Right lobe of liver (tissue), 6 donors: Measurements from ENCODE around the gene IGDCC3. TPM values are rescaled to one million over a fixed set of nuclear protein-coding genes. Genes with fewer than 3 reads are reported as not detected.
"Not testable (repeated sequence)": the region's sequence is repeated elsewhere in the genome, so short reads cannot be mapped to it uniquely, and the experiment has no call there.

Source experiments
- ATAC-seq, 4 donors: fragments of 200-7000 bp; cut with Tn5 transposase; one replicate each; pipeline ENCODE4 v1.9.1; 2020; ENCODE audit warnings: mild to moderate bottlenecking in 4 of 4, moderate library complexity in 4 of 4
- DNase-seq, 3 donors: peaks; one replicate each; pipeline ENCODE4 v3.0.0-alpha.2; 2020
- H3K27ac ChIP-seq, 3 donors: fragments of 200-600 bp; one replicate each; pipeline ENCODE4 v1.8.0; 2022
- H3K27me3 ChIP-seq, 2 donors: fragments of 200-600 bp; one replicate each; pipeline ENCODE4 v1.8.0; 2022
- H3K36me3 ChIP-seq, 4 donors: fragments of 200-600 bp; sonication (generic) in 1 of 4; one replicate each; pipeline versions ENCODE4 v1.5.1 to v1.8.0; 2017 to 2022; ENCODE audit warnings: control low read depth in 1 of 4
- H3K4me1 ChIP-seq, 4 donors: fragments of 200-600 bp; sonication (generic) in 1 of 4; one replicate each; pipeline versions ENCODE4 v1.5.1 to v1.8.0; 2017 to 2022; ENCODE audit warnings: control low read depth in 1 of 4
- H3K4me3 ChIP-seq, 3 donors: fragments of 200-600 bp; one replicate each; pipeline ENCODE4 v1.8.0; 2022
- H3K9me3 ChIP-seq, 4 donors: fragments of 200-600 bp; sonication (generic) in 1 of 4; one replicate each; pipeline versions ENCODE4 v1.5.1 to v1.8.0; 2017 to 2022; ENCODE audit warnings: control low read depth in 1 of 4
- CTCF ChIP-seq, 4 donors: fragments of 200-600 bp in 3 of 4; fragments of 450-650 bp in 1 of 4; IDR thresholded peaks; one replicate each; pipeline versions ENCODE4 v1.5.1 to v1.8.0; 2016 to 2022; ENCODE audit warnings: antibody characterized with exemption in 4 of 4, mild to moderate bottlenecking in 2 of 4
- POLR2A ChIP-seq: fragments of 450-650 bp; IDR thresholded peaks from one replicate; pipeline ENCODE4 v1.6.1; 2017; ENCODE audit warnings: antibody characterized with exemption, mild to moderate bottlenecking
- WGBS: methylation state at CpG from one replicate; pipeline ENCODE4 v1.1.6; 2018; ENCODE audit warnings: low coverage, low lambda C conversion rate; ENCODE audit not compliant: insufficient coverage; ENCODE audit errors: missing lambda C conversion rate; 5-methylcytosine and 5-hydroxymethylcytosine counted together
- intact Hi-C, 2 donors: fragments of 100-400 bp; cut with DNase I; formaldehyde crosslinking; loops; one replicate each; pipeline versions ENCODE4 v1.11.2 to v1.14.1; 2022
- total RNA-seq, 6 experiments: library from RNA; depleted of rRNA in 2 of 6; stranded (reverse); fragments of >200 nt in 2 of 6; fragmentation: NEBNext Ultra II Directional in 3 of 6; extraction: Animal tissue kit (Norgen Biotek cat#: 25700) in 3 of 6; gene quantifications; one replicate each; pipeline versions ENCODE4 v1.1.0 to v1.2.4, GENCODE V29; 2016 to 2023
- donor health status: DM: no; HTN: yes; CAD: no.
- donor health status: DM: no; HTN: no; CAD: no.
- donor health status: DM: no; HTN: no; CAD: no.
- donor health status: DM: no; HTN: yes; CAD: no.
- donor health status: DM: no; HTN: yes; CAD: no.

The IGDCC3 gene
- total RNA-seq, 6 experiments from 2014 or later, result not detected

- no peak for TF ChIP-seq CTCF (IDR thresholded peaks at IDR 0.05)
- TF ChIP-seq POLR2A, result no peak
- ATAC-seq, result peak in 1 of 4 donors; percentile 25
- WGBS, result 0% methylated on average over 1 of the region's 85 CpGs
- H3K27me3 ChIP-seq, result peaks cover 0 to 6% of the 10 kb centered on the region in 2 donors
- H3K36me3 ChIP-seq, result no peaks in the 10 kb centered on the region
- intact Hi-C loops, result no loop called here
- H3K4me3 ChIP-seq, result peak overlapping the region in 2 of 3 donors; percentile 9 to 32
- H3K9me3 ChIP-seq, result no peaks in the 10 kb centered on the region
- peaks cover 0 to 5% (median 0%) of the 10 kb centered on the region in 4 donors for H3K4me1 ChIP-seq
- no peak overlapping the region for H3K27ac ChIP-seq
- no peak for DNase-seq
Measured at GRCh38 chr15:65355173-65355987, 22.4 kb downstream of the IGDCC3 start.

- Histone ChIP-seq H3K27me3 (peaks cover 0 to 6% of the 10 kb centered on the region in 2 donors), H3K9me3 (no peaks in the 10 kb centered on the region), H3K4me3 (no peak overlapping the region), H3K27ac (no peak overlapping the region), H3K36me3 (no peaks in the 10 kb centered on the region), H3K4me1 (peaks cover 0 to 5% (median 0%) of the 10 kb centered on the region in 4 donors)
- peak in 1 of 3 donors; percentile 38 for DNase-seq
- TF ChIP-seq POLR2A (no peak), CTCF (IDR thresholded peaks at IDR 0.05) (no peak)
- intact Hi-C loops, result no loop called here
- 95% methylated on average over 3 of the region's 10 CpGs for WGBS
- ATAC-seq, result no peak
Measured at GRCh38 chr15:65354835-65355172, 23.0 kb downstream of the IGDCC3 start.

- DNase-seq, H3K4me3 ChIP-seq, H3K4me1 ChIP-seq, H3K27me3 ChIP-seq, intact Hi-C loops, H3K9me3 ChIP-seq, H3K27ac ChIP-seq, ATAC-seq, H3K36me3 ChIP-seq: not testable (repeated sequence)
- 40% methylated on average over 1 of the region's 1 CpG for WGBS
Measured at GRCh38 chr15:65351972-65352371, 25.8 kb downstream of the IGDCC3 start.

GRCh38 chr15:65349338-65349737, 28.5 kb downstream of the IGDCC3 start:
- H3K27ac ChIP-seq, result no peak overlapping the region
- no peak overlapping the region for H3K4me3 ChIP-seq
- H3K36me3 ChIP-seq, result no peaks in the 10 kb centered on the region
- no peaks in the 10 kb centered on the region for H3K4me1 ChIP-seq
- TF ChIP-seq CTCF (IDR thresholded peaks at IDR 0.05) (no peak), POLR2A (no peak)
- H3K27me3 ChIP-seq, result no peaks in the 10 kb centered on the region
- ATAC-seq, result no peak
- DNase-seq, result no peak
- 69% methylated on average over 8 of the region's 8 CpGs for WGBS
- intact Hi-C loops, result no loop called here
- no peaks in the 10 kb centered on the region for H3K9me3 ChIP-seq

GRCh38 chr15:65347756-65348155, 30.0 kb downstream of the IGDCC3 start:
- H3K9me3 ChIP-seq, ATAC-seq, H3K4me1 ChIP-seq, H3K4me3 ChIP-seq, H3K36me3 ChIP-seq, H3K27me3 ChIP-seq, intact Hi-C loops, DNase-seq, H3K27ac ChIP-seq: not testable (repeated sequence)
- 81% methylated on average over 6 of the region's 8 CpGs for WGBS
